GF-D8 (cell line): ENCODE data around the gene CYP19A1.

Experiments
- DNase-seq: peaks from one replicate; lab custom pipeline; 2025; lab: John Stamatoyannopoulos, UW

The CYP19A1 gene

DNA sequence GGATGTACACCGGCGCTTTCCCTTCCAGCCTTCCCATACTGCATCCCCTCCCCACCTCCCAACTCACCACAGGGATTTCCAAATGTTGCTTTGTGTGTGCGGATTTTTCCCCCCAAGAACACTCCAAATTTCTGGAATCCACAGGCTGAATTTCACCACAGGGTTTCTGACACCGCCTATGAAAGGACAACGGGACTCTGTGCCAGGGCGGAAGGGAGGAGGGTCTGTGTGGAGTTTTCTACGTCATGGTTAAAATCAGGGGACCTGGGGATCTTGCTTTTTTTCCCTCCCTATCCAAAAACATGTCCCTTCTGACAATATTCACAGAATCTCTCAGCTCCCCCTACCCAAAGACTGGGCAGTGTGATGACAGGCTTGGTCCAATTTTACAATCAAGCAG, 14.6 kb downstream of the CYP19A1 start:
- no peak for DNase-seq

DNA sequence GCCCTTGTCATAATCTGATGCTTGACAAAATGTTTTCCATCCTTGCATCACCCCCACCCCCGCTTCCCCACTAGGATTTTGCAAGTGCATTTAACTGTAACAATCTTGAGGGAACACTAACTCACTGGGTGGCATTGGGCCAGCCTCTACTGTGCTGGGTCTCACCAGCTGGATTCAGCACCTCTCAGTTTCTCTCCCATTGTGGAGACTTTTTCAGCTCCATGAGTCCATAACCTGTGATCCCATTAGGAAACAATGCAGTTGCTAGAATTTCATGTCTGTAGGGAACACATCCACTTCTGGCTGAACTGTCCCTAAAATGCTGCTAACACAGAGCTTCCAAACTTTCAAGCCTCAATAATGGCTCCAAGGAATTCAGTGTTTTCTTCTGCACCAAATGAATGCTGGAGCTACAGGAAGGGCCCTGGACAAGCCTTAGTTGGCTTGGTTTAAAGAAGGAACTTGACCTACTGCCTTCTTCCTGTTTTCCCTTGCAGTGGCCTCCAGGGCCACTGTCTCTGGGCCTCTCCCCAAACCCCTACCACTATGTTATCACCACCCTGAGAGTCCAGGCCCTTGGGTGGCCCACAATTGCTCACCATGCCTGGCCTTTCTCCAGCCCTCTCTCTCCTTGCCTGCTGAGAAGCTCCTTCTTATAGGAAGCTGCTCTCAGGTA, 15.6 kb downstream of the CYP19A1 start:
- no peak for DNase-seq

DNA sequence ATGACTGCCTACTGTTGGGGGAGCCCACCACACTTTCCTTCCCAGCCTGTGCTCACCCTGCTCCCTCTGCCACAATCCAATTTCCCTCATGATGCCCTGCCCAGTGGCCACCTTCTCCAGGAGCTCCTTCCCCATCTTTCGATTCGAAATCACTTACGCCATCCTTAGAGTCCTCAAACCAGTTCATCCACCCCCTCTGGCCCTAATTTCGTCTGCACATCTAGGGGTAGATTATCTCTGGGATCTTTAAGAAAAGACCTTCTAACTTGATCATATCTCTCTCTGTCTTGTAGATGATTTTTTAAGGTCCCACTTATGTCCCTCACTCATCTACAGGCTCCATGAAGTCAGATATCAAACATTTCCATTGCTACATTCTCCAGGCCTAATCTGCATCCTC, 17.1 kb downstream of the CYP19A1 start:
- no peak for DNase-seq

DNA sequence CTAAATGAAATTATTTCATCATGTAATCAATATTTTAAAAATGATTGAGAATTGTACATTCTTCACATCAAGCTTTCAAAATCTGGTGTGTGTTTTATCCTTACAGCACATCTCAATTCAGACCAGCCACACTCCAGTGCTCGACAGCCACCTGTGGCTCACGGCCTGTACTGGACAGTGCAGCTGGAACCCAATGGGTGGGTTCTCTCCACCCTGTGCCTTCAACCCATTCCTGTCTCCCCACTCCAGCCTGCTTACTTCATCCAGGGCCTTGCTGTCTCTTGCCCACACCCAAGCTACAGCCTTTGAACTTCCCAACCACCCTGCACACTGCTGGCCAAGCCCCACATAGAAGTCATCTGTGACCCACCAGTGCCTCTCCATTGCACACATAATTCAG, 17.6 kb downstream of the CYP19A1 start:
- DNase-seq: no peak

DNA sequence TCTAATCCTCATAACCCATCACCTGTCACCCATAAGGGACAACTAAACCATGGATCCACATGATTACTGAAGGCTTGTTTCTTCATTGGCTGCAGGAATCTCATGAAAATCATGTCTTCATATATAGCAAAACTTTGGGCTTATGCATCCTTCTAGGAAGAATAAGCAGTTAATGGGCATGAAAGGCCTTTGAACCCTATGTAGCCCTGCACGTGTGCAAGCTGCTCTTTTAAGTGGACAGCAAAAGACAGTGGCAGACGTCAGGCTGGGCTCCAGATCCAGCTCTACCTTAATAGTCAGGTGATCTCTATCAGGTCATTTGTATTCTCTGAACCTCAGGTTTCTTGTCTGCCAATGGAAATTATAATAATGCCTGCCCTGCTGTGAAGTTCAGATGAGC, 18.9 kb downstream of the CYP19A1 start:
- no peak for DNase-seq

DNA sequence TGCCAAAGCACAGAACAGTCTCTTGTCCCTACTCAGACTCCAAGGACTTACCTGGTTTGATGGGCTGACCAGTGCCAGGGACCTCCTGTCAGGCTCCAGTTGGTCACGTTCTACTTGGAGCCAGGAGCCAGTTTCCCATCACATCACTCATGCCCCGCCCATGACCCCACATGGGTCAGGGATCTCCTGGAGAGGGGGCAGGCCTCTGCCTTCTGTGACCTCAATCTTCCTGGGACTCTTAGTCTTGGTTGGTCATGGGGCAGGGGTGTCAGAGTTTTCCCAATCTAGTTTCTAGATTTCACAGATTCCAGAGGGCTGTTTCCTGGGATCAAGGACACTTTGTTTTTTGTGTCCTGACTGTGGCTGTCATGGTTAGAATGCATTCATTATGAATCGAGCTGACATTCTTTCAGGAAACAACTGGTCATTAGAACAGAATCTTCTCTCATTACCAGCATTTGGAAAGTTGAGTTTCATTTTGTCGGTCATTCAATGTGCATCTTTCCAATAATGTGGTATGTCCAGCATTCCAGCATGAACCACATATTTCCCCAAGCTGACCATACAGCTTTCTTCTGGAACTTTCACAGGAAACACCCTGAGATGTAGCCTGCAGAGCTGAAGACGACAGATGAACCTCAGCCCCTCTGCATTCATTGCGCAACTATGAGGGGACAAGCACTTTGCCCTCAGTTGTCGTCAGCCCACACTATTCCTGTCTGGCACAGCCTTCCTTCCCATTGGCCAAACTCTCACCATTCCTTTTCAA, 19.8 kb downstream of the CYP19A1 start:
- no peak for DNase-seq

DNA sequence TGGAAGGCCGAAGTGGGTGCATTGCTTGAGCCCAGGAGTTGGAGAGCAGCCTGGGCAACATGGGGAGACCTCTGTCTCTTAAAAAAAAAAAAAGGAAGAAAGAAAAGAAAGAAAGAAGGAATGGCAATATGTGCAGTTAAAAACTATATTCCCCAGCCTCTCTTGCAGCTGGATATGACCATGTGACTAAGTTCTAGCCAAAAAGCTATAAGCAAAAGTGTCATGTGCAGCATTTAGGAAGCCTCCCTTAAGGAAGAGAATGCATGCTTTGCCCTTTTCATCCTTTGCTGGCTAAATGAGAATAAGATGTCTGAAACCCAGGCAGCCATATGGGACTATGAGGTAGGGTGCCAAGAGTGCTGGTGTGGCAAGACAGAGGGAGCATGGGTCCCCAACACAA, 21.8 kb downstream of the CYP19A1 start:
- no peak for DNase-seq

DNA sequence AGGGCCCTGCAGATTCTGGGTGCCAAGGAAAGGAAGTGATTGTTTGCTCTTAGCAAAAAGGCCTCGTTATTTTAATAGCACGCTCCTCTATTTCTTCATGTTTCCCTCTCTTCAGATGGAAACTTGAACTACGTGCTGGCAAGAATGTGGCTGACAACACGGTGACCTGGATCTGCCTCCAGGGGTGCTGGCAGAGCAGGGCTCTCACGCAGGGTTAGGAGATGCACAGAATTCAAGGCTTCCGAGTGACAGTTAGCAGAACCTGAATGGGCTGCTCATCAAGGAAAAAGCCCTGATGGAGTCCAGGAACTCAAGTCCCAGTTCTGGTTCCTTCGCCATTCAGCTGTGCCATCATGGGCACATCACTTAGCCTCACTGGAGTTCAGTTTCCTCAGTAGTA, 22.7 kb downstream of the CYP19A1 start:
- DNase-seq: no peak

DNA sequence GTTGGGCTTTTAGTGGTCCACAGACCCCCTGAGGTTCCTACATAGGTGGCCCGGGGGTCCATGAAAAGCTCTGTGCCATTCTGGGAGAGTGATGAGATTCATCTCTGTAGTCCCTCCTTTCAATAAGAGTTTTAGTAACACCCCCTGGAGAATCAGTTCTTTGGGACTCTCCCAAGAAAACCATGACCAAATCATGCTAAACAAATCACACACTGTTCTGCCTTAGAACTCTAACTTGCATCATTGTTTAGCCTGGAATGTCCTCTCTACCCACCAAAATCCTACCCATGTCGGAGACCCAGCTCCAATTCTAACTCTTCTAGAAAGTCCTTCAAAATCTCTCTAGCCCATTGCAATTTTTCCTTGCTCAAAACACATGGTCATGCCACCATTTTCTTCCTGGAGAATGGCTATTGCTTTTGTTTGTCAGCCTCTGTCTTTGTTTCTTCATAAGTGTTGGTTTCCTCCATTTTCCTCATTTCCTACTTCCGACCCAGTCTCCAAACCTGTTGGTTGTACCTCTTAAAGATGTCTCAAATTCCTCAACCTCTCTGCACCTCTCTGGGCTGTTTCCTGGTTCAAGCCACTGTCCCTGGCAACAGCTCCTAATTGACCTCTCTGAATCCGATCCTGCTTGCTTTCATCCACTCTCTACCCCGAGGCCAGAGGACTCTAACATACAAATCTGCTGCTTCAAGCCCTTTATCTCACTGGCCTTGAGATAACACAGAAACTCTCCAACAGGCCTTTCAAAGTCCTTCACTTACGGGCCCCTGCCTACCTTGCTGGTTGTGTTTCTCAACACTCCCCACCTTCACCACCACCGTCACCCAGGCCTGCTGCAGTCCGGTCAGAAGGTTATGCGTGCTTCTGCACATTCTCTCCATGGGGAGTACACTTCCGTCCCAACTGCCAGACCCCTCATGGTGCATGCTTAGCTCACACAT, 23.7 kb downstream of the CYP19A1 start:
- DNase-seq: no peak

DNA sequence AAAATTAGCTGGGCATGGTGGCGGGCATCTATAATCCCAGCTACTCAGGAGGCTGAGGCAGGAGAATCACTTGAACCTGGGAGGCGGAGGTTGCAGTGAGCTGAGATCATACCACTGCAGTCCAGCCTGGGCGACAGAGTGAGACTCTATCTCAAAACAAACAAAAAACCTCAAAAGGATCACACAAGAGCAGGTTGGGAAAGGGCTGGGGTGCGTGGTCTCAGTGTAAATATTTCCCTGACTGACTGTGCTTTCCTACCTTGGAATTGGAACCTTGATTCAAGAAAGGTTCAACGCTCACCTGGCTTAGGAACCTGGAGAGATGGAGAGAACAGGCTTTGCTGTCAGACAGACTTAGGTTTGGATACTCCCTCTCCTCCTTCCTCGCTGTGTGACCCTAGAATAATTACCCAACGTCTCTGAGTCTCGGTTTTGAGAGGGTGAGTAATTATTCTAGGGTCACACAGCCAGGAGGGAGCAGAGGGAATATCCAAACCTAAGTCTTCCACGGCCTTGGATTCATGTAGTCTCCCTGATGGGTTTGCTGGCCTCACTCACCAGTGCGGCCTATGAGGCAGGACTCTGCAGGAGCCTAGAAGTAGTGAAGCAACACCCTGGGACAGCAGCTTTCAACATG, 24.6 kb downstream of the CYP19A1 start:
- DNase-seq: no peak

DNA sequence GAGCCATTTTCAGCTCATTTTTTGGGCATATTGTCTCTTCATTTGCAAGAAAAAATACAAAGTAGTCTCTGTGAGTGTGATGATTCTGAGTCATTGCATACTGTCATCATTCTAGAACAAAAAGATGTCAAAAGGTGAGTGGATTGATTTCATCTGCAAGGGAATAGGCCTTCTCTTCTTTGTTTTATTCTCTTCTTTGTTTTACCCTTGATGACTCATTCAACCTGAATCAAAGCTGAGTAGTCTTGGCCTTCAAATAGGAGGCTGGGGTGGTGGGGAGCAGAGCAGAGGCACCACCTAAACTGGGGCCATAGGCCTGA, 25.4 kb downstream of the CYP19A1 start:
- no peak for DNase-seq

DNA sequence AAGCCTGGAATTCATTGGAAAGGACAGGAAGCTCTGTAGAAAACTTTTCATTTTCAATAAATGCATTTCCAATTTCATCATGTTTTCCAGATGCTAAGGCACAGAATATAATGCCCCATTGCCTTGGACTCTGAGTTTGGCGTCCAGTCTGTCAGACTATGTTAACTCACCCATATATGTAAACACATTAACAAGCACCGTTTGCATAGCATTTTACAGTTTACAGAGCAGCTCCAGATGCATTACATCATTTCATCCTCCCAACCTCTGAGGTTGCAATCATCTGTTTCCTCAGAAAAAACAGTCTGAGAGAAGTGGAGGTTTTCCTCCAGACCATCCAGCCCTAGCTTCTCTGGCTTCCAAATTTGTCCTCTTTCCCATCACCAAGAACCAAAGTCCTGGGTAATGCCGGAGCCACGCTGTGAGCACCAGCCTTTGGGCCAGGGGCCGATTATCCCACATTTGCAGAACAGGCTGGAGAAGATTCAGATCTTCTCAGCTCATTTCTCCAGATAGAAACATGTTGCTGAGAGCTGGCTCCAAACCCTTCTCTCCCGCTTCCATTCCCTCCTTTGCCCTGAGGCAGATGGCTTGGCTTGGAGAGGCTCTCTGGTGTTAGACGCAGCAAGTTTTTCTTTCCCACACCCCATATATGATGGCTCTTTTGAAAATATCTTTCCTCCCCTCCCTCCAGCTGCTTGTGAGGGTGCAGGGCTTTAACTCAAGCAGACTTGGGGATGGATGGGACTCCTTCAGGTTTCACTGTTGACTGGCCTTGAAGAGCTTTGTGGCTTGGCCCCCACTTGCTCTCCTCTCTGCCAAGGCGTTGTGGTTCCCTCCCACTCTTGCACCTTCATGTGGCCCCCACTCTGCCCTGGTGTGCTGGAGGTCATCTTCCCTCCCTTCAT, 26.0 kb downstream of the CYP19A1 start:
- DNase-seq: no peak

DNA sequence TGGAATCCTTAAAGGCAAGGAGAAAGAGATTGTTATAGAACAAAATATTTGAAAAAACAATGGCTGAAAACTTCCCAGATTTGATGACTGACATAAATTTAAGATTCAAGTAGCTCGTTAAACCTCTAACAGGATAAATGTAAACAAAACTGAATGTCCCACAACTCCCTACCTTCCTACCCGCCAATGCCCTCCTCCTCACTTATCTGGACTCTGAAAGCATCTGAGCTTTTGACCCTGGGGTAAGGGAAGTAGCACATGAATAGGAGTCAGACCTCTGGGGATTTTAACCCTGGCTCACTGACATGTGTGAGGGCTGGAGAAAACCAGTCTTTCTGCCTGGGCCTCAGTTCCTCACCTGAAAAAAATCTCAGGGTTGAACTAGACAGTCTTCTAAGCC, 26.9 kb downstream of the CYP19A1 start:
- DNase-seq: no peak

DNA sequence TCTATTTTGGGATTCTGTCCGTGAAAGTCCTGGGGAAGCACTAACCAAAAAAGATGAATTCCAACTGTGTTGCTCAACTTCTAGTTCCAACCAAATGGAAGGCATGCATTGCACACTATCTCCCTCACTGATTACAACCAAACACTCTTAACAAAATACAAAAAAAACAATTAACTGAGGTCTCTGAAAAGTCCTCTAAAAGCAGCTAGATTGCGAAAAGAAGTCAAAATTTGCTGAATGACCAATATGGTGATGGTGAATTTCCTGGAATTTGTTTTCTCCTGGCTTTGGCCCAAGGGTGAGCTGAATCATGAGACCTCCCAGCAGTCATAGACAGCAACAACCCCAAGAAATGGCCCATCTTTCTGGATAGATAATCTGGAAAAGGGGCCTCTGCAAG, 28.3 kb downstream of the CYP19A1 start:
- no peak for DNase-seq

DNA sequence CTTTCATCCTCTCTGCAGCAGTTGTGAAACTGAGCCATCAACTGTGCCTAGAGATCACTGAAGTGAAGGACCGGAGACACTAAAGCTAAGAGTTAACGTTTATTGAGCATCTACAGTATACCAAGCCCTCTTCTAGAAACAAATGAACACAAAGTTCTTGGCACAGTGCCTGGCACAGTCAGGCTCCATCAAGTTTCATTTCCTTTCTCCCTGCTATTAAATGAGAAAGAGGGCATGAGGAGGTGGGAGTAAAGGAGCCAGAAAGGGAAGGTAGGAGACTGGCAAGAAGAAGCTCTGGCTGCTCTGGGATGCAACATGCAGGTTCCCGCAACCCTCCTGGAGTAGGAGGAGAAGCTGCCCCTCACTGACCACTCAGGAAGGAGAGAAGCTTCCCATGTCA, 30.6 kb downstream of the CYP19A1 start:
- DNase-seq: no peak

DNA sequence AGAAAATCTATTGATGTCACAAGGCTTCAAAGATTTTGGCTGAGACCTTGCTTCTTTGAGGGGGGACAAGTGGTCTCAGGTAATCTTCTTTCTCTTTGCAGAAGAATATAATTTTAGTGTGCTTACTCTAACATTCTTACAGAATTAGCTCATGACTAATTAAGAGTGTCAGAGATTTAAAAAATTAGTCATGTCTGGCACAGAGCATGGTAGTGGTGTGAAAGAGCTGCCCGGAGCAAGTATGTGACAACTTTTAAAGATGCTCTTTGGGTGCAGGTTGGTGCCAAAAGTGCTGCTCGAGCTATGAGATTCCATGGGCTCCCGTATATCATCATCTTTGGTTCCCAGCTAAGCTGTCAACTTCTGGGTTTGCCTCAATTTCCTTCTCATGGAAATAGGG, 31.1 kb downstream of the CYP19A1 start:
- no peak for DNase-seq

DNA sequence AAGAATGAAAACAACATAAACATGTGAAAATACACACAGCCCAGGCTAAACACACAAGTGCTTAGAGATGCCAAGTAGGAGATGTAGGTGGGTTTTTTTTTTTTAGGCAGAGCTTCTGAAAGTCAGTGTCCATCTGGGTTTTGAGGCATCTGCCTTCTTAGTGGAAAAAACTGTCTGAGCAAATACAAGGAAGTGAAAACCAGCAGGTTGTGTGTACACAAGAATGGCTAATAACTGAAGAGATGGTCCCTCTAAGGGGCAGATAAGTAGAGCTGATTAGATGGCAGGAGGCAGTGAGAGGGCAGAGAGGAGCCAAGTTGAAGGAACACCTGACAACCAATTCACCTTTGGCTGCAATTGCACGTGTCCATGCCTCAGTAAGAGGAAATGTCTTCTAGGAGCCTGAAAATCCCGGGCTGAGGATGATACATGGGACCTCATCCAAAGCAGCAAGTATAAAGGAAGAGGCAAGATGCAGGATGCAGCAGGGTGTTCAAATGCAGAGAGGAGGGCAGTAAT, 34.9 kb downstream of the CYP19A1 start:
- no peak for DNase-seq

DNA sequence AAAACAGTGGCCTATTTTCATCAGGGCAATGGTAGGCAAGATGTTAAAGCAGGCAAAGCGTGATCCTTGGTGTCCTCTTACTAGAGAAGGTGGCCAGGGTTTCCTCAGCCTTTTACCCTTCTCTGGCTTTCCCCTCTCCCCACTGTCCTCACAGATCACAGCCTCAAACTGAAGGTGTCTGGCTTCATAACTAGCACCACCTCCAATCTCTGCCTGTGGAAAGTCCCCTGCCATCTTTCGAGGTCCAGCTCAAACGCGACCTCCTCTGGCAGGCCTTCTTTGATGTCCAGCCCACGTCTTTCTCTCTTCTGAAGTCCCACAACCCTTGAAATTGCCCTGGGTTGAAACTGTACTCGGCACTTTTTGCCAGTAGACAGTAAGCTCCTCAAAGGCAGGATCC, 35.9 kb downstream of the CYP19A1 start:
- DNase-seq: no peak

DNA sequence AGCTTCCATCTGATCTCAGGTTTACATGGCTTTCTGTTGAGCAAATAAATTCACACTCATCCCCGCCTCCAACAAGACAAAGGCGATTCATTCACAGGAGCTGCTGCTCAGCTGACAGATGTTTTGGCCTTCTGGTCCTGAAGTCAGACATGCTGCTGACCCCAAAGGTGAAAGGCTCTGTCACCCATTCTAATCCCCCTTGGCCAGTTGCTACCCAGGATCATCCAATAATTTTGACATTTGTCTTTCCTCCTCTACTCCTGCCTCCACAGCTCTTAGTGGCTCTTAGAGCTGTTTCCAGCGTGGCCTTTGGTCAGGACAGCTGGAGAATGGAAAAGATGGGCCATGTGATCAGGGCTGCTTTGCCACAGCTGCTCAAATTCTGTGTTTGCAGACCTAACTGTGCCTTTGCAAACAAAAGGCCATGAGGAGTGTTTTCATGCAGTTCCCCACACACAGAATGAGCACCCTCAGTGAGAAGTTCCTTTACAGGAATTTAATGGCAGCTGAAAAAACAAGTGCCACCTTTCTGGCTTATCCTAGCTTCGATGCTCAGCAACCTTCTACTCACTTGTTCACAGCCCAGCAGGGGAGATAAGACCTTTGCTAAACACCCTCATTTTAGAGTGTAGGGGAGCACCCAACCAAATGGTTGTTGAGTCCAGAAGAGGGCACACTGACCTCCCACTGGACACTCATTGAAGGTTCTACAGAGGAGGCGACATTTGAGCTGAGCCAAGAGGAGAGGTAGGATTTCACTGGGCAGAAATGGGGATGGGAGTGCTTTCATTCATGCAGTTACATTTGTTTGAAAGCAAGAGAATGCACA, 39.0 kb downstream of the CYP19A1 start:
- no peak for DNase-seq

DNA sequence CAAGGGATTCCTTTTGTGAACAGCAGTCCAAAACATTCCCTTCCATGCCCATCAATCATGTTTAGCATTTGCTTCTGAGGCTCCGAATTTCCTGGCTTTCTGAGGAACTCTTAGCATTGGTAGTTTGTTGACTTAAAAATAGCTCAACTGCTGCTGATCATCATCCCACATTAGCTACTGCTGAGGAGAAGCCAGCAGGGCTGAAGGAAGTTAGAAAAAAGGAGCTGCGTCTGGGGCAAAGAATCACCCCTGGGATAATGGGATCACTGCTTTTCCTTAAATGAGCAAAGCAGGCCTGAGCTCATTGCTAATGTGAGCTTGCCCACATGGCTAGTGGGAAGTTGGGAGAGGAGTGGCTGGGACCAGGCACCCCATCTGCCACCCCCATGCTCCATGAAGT, 39.8 kb downstream of the CYP19A1 start:
- no peak for DNase-seq
